GM12878 (cell line): ENCODE results near the gene DNAJB14.

Experiments used
- ATF2 ChIP-seq: IDR thresholded peaks from 2 replicates; pipeline ENCODE4 v1.6.1; 2012; ENCODE audit warnings: low read length, inconsistent platforms
- POLR2A ChIP-seq: IDR thresholded peaks from 2 replicates; pipeline ENCODE4 v1.6.1; 2011; ENCODE audit warnings: low read depth, mild to moderate bottlenecking, low read length

GRCh38 chr4:99927566-99927965 is 18.9 kb downstream of the DNAJB14 start:
- TF ChIP-seq ATF2 (no peak), POLR2A (no peak)
